ENCODE data around the gene COL8A1. TPM values are rescaled to one million over a fixed set of nuclear protein-coding genes. Genes with fewer than 3 reads are reported as not detected.

The COL8A1 gene
- total RNA-seq, 2 experiments from 2014 or later = 0.09 TPM; not detected in 1

Other genes with a start within 250 kb of the COL8A1 start
- gene CMSS1, start 179.3 kb downstream of the COL8A1 start, total RNA-seq = 10 to 100 TPM; 57.2 to 57.5 TPM